HG02852 (cell line): ENCODE results near the gene PPP4R1.
"Not testable (repeated sequence)": the region's sequence is repeated elsewhere in the genome, so short reads cannot be mapped to it uniquely, and the experiment has no call there.

Source experiments
- ATAC-seq: cut with Tn5 transposase; IDR thresholded peaks from one replicate; pipeline ENCODE4 v1.9.1; 2021; ENCODE audit warnings: mild to moderate bottlenecking, moderate library complexity; ENCODE audit not compliant: unreplicated experiment

The PPP4R1 gene, protein sequence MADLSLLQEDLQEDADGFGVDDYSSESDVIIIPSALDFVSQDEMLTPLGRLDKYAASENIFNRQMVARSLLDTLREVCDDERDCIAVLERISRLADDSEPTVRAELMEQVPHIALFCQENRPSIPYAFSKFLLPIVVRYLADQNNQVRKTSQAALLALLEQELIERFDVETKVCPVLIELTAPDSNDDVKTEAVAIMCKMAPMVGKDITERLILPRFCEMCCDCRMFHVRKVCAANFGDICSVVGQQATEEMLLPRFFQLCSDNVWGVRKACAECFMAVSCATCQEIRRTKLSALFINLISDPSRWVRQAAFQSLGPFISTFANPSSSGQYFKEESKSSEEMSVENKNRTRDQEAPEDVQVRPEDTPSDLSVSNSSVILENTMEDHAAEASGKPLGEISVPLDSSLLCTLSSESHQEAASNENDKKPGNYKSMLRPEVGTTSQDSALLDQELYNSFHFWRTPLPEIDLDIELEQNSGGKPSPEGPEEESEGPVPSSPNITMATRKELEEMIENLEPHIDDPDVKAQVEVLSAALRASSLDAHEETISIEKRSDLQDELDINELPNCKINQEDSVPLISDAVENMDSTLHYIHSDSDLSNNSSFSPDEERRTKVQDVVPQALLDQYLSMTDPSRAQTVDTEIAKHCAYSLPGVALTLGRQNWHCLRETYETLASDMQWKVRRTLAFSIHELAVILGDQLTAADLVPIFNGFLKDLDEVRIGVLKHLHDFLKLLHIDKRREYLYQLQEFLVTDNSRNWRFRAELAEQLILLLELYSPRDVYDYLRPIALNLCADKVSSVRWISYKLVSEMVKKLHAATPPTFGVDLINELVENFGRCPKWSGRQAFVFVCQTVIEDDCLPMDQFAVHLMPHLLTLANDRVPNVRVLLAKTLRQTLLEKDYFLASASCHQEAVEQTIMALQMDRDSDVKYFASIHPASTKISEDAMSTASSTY

DNA sequence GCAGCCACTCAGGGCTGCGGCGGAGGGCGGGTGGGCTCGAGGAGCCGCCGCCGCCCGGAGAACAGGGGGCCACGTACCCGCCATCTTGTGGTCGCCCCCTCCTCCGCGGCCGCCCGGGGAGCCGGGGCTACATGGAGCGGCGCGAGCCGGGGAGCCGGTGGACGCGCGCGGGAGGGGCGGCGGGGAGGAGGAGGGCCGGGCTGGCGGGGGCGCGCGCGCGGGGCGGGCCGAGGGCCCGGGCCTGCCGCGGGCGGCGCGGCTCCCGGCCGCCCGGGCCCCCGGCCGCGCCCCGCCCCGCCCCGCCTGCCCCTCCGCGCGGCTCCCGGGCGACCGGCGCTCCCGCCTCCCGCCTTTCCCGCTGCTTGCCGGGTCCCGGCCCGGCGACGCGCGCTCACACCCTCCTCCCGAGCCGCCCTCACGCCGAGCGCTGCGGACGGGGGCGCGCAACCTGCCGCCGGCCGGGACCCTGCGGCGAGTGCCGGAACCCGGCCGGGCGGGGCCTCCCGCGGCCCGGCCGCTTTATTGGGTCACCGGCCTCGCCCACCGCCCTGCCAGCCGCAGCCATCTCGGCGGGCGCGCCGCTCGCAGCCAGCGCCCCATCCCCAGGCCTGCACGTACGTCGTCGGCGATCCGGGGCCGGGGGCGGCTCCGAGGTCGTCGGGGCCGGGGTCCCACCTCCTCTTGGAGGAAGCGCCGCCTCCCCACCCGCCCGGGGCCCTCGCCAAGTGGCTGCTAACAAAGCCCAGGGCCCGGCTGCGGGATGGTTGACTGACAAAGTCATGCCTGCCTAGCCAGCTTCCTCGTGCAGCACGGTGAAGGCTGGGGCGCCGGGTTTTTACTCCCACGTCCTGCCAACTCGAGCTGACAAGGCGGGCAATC lies at the start of gene PPP4R1:
PPP4R1 (minus strand) TSS at position 159 of the 879 bp plus-strand sequence; CDS start at position 84, 75 bp downstream.
- peak; percentile 60 for ATAC-seq

GRCh38 chr18:9663377-9663776 lies 49.0 kb upstream of the PPP4R1 start:
- ATAC-seq: no peak

DNA sequence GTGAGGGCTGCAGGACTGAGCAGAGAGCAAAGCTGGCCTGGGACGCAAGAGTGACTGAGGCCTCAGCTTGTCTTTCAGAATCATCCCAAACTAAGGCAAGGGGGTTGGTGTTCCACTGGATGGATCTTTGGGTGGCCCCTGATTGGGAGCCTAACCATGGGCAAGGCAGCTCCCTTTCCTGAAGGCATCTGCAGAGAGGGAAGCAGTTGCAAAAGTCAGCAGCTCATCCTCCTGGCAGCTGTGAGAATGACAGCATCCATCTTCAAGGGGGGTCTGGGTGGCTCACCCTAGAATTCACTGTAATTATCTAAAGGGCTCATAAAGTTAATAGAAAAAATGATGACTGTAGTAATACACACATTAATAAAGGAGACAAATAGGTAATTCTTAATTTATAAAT lies 47.2 kb upstream of the PPP4R1 start:
- no peak for ATAC-seq

- no peak for ATAC-seq
These were observed 45.4 kb upstream of the PPP4R1 start for GRCh38 chr18:9659499-9660375.

DNA sequence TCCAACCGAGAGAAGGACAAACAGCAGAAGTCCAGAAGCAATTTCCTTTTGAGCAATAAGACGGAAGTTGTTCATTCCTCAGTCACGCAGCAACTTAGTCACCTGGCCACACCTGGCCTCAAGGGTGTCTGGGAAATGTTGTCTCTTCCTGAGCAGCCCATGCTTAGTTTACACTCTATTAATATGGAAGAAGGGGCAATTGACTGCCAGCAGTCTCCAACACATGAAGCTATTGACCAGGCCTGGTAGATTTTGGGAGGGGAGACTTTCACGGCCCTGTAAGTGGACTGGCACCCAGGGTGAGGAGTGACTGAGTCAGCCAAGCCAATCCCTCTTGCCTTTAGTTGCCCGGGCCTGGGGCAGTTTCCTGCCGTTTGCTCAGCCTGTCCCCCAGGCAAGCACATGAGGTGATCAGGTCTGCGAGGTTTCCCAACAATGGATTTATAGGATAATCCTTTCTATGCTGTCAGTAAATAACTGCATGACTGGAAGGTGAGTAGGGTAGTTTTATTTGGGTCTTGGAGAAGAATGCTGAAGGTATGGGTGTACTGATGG lies 43.8 kb upstream of the PPP4R1 start:
- ATAC-seq: no peak

DNA sequence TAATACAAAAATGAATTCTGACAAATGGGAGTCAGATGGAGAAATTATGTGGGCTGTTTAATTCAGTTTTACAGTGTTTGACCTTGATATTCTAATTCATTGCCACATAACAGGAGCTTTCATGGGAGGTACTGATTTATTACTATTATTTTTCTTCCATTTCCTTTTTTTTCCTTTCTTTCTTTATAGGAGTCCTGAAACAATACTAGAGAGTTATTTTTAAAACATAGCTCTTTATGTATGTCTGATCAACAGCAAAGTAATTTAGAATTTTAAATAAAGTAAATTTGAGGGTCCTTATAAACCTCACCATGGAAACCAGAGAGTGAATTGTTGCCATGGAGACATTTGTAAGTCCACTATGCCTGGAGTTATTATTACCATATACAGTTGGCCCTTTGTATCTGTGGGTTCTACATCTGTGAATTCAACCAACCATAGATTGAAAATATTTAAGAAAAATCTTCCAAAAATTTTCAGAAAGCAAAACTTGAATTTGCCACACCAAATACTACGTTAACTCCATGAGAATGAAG lies 40.9 kb upstream of the PPP4R1 start:
- no peak for ATAC-seq

- no peak for ATAC-seq
These were observed 39.0 kb upstream of the PPP4R1 start for GRCh38 chr18:9653390-9653789.

DNA sequence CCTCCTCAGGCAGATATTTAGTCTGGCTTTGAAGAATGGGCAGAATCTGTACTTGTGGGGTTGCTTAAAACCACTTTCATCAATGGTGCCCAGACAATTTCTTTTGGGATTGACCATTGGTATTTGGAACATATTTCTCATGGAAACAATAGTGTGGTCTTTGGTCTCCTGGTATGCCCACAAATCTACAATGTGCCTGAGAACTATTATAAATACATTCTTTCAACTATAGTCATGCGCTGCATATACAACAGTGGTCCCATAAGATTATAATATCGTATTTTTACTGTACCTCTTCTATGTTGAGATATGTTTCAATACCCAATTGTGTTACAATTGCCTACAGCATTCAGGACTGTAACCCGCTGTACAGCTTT lies 34.8 kb upstream of the PPP4R1 start:
- ATAC-seq: no peak

- ATAC-seq: no peak
These were observed 34.2 kb upstream of the PPP4R1 start for GRCh38 chr18:9648431-9649163.

DNA sequence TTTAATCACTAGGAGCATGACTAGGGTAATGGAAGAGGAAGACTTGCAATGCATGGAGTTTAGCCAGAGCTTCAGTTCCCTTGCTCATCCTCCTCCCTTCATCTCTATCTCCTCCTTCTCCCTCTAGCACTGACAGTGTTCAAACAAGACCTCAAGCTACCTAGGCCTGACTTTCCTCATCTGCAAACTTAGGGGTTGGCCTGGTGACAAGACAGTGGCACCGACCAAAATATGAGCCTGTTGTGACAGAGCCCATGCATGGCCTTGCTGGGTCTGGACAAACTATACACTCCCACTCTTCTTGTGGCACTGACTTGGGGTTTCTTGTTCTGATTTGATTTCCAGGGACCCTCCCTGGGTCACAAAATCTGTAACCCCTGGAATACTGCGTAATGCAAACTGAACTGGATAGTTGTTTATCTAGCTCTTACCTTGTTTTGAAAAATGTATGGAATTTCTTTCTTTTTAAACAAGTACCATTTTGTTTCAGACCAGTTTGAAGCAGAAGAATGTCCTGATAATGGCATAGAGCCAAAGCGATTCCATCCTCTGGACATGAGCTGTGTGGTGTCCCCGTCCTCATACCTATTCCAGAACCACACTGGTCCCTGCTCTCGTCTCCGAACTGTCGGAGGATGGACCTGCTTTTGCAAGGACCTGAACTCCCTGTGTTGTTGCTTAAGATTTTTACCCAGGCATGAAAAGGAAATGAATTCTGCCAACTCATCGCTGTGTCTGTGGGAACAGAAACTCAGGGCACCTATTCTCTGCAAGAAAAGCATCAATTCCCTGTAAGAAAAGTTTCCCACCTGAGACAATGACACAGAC lies 33.4 kb upstream of the PPP4R1 start:
- no peak for ATAC-seq

DNA sequence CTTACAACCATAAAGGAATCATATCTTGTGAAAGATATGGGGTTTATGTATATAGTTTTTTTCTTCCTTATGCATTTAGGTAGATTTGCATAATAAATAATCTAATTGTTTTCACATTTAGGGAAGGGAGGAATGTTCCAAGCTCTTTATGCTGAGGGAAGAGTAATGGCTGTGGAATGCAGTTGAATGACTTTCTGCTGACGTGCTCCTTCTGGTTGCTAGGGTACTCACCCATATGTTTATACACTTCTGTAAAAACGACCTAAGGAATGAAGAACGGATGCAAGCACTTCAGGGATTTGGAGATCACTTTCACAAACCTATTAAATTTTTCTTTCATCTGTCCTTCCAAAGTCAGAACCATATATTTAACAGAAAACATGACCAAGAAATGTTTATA lies 29.2 kb upstream of the PPP4R1 start:
- ATAC-seq: no peak

GRCh38 chr18:9642799-9643462 lies 28.6 kb upstream of the PPP4R1 start:
- ATAC-seq: no peak

- ATAC-seq: not testable (repeated sequence)
These were observed 26.7 kb upstream of the PPP4R1 start for GRCh38 chr18:9641081-9641480.

DNA sequence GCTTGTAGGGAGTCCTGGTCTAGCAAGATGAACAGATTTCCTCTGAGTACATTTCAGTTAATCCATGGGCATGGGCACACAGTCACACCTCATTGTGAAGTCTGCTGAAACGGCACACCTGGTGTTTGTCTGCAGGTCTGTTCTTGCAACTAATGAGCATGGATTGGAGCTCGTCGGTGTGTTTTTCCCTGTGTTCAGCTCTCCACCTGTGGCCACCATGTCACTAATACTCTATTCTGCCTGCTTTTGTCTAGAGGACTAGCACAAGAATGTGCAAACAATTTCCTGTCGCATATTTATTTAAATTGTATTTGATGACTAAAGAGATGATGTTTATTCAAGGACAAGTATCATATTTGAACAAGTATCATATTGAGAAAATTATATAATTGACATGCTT lies 24.5 kb upstream of the PPP4R1 start:
- no peak for ATAC-seq

DNA sequence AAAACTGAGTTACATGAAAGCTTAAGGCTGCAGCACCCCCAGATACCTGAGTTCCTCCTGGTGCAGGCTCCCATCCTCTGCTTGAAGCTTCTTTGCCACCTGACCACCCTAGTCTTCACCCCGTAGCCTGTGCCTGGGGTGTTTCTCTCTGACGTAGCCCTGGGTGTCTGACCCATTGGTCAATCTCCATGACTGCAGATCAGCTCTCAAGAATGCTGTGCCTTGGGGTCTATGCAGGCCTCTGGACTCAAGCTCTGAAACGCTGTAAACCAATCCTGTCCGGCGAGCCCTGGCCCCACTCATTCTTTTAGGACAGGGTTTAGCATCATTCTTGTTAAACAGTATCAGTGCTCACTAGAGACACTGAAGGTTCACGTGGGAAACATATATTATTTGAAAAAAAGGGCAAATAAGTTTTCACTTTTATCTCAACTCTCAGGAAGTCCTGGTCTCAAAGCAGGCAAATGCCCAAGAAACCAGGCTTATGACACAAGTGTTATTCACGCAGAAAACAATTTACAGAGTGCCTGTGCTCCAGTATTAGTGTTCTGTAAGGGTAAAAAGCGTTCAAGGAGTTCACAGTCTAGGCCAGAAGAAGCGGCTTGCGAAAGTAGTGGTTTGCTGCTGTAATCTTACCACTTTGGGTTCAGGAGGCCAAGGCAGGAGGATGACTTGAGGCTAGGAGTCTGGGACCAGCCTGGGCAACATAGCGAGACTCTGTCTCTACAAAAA lies 22.8 kb upstream of the PPP4R1 start:
- ATAC-seq: no peak

GRCh38 chr18:9634856-9635255 lies 20.5 kb upstream of the PPP4R1 start:
- ATAC-seq: no peak
